Ovary (tissue), 9 donors: ENCODE measurements around the gene FGGY. TPM values are rescaled to one million over a fixed set of nuclear protein-coding genes. Genes with fewer than 3 reads are reported as not detected.

Experiments
- DNase-seq, 5 donors: peaks; one replicate each; pipeline ENCODE4 v3.0.0-alpha.2; 2019 to 2020
- H3K27ac ChIP-seq, 2 donors: fragments of 200-600 bp; one replicate each; pipeline versions ENCODE4 v1.5.1 to v1.8.0; 2019 to 2022
- H3K27me3 ChIP-seq: fragments of 200-600 bp; one replicate; pipeline ENCODE4 v1.8.0; 2022
- H3K36me3 ChIP-seq: fragments of 200-600 bp; sonication (generic); one replicate; pipeline ENCODE4 v1.5.1; 2019
- H3K4me1 ChIP-seq: one replicate; pipeline ENCODE4 v1.8.1; 2013; ENCODE audit warnings: mild to moderate bottlenecking, moderate library complexity; ENCODE audit not compliant: insufficient read depth
- H3K4me3 ChIP-seq: fragments of 200-600 bp; sonication (generic); one replicate; pipeline ENCODE4 v1.5.1; 2017
- H3K9me3 ChIP-seq, 2 donors: fragments of 200-600 bp in 1 of 2; sonication (generic) in 1 of 2; one replicate each; pipeline versions ENCODE4 v1.5.1 to v1.8.1; 2013 to 2019; ENCODE audit warnings: mild to moderate bottlenecking in 1 of 2, moderate library complexity in 1 of 2
- EP300 ChIP-seq: sonication (generic); formaldehyde crosslinking; IDR thresholded peaks from one replicate; pipeline ENCODE4 v1.6.1; 2017; ENCODE audit warnings: antibody characterized with exemption
- POLR2A ChIP-seq: fragments of 450-650 bp; IDR thresholded peaks from one replicate; pipeline ENCODE4 v1.6.1; 2017; ENCODE audit warnings: antibody characterized with exemption, mild to moderate bottlenecking, moderate library complexity
- WGBS, 3 donors: extraction: QIAGEN DNeasy Blood & Tissue Kit in 1 of 3; methylation state at CpG; one replicate each; pipeline versions ENCODE4 v1.1.5 to v1.1.7; 2013 to 2017; 5-methylcytosine and 5-hydroxymethylcytosine counted together
- intact Hi-C, 4 donors: fragments of 100-400 bp; cut with DNase I; formaldehyde crosslinking; loops; one replicate each; pipeline versions ENCODE4 v1.11.0 to v1.15.1; 2022 to 2023
- polyA plus RNA-seq, 2 donors: library from polyadenylated mRNA; stranded (reverse); fragments of 200-250 nt in 1 of 2; fragments of 350-450 nt in 1 of 2; fragmentation: Illumina TruSeq in 1 of 2; extraction: RNeasy Lipid Tissue Mini Kit (QIAGEN cat#74804) in 1 of 2; gene quantifications; one replicate each; pipeline ENCODE4 v1.2.3, GENCODE V29; 2013 to 2014
- total RNA-seq, 7 donors: library from RNA; depleted of rRNA in 2 of 7; stranded (reverse); fragments of >200 nt in 2 of 7; fragmentation: NEBNext Ultra II Directional in 3 of 7; extraction: Animal tissue kit (Norgen Biotek cat#: 25700) in 3 of 7; gene quantifications; one replicate each; pipeline versions ENCODE4 v1.1.0 to v1.2.4, GENCODE V29; 2016 to 2023
- TF ChIP-seq, protein P1 (sequence below), 3 donors: fragments of 450-650 bp in 2 of 3; fragments of 200-600 bp in 1 of 3; IDR thresholded peaks; one replicate each; pipeline versions ENCODE4 v1.5.1 to v1.8.0; 2016 to 2022; ENCODE audit warnings: antibody characterized with exemption in 3 of 3, mild to moderate bottlenecking in 1 of 3
- donor health status: DM: no; HTN: no; CAD: no; lungs with moderate emphysema.
- donor health status: DM: no; HTN: no; CAD: no.
- donor health status: Bipolar disorder and iron deficiency.
- donor health status: DM: yes; HTN: yes; CAD: no.
- donor health status: DM: no; HTN: no; CAD: no.
- donor health status: DM: yes; HTN: yes; CAD: no.

The FGGY gene
- total and polyA plus RNA-seq, 9 donors, result 7.9 to 62.0 (median 44.7) TPM

DNA sequence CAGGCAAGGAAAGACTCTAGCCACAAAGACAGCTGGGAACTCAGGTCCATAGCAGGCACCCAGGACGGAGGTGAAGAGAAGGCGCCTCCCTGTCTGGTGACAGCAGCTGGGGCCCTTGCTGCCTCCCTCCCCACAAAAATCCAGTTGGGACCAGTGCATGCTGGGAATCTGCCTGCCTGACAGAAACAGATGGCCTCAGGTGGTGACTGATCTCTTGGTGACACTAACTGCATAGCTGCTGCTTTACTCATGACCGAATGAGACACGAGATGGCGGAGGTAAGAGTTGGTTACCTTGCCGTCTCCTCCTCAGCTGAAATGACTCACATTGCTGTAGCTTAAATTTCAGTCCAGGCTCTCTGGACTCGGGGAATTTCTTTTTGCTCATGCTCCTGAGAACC, 130.3 kb downstream of the FGGY start:
- Histone ChIP-seq H3K4me1 (no peaks in the 10 kb centered on the region), H3K4me3 (no peak overlapping the region), H3K27me3 (no peaks in the 10 kb centered on the region), H3K36me3 (no peaks in the 10 kb centered on the region), H3K27ac (no peak overlapping the region), H3K9me3 (no peaks in the 10 kb centered on the region)
- intact Hi-C loops, result no loop called here
- no peak for DNase-seq
- TF ChIP-seq POLR2A (no peak), EP300 (no peak)
- TF ChIP-seq, protein P1, sequence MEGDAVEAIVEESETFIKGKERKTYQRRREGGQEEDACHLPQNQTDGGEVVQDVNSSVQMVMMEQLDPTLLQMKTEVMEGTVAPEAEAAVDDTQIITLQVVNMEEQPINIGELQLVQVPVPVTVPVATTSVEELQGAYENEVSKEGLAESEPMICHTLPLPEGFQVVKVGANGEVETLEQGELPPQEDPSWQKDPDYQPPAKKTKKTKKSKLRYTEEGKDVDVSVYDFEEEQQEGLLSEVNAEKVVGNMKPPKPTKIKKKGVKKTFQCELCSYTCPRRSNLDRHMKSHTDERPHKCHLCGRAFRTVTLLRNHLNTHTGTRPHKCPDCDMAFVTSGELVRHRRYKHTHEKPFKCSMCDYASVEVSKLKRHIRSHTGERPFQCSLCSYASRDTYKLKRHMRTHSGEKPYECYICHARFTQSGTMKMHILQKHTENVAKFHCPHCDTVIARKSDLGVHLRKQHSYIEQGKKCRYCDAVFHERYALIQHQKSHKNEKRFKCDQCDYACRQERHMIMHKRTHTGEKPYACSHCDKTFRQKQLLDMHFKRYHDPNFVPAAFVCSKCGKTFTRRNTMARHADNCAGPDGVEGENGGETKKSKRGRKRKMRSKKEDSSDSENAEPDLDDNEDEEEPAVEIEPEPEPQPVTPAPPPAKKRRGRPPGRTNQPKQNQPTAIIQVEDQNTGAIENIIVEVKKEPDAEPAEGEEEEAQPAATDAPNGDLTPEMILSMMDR (IDR thresholded peaks at IDR 0.05), result no peak
- WGBS, 3 donors, result 94 to 96% (median 94%) methylated on average over 7 of the region's 7 CpGs

DNA sequence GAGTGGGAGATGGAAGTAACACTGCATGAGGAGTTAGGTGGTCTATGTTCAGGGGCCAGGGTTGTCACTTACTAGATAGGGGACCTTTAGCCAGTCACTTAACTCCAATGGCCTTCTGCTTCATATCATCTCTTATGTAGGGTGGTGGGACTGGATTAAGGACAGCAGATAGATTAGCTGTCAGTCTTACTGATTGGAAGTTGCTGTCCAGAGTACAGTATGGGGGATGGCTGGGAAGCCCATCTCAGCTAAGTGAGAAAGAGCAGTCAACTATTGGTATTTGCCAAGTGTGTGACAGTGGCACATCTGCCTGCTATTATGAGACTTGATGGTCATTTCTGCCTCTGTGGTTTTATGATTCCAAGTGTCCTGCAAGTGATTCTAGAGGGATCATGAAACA, 130.9 kb downstream of the FGGY start:
- Histone ChIP-seq H3K27me3 (no peaks in the 10 kb centered on the region), H3K4me1 (no peaks in the 10 kb centered on the region), H3K36me3 (no peaks in the 10 kb centered on the region), H3K27ac (no peak overlapping the region), H3K9me3 (no peaks in the 10 kb centered on the region), H3K4me3 (no peak overlapping the region)
- DNase-seq, result no peak
- intact Hi-C loops, result no loop called here
- no peak for TF ChIP-seq EP300
- TF ChIP-seq, protein P1 (IDR thresholded peaks at IDR 0.05), result no peak
- no peak for TF ChIP-seq POLR2A

DNA sequence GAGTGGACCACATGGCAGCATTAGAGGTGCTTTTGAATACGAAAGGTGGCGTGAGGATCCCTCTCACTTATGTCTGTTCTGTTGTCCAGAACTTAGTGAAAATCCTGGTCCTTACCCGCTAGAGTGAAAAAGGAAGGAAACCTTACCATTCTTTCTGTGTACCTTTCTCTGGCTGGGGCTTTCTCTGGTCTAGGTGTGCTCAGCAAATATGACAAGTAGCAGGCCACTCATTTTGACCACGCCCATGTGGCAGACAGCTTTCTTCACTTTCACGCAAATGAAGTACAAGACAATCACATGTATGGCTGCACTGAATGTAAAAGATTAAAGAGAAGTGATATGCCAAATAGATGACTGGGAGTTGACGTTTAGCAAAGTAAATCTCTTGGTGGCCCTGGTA, 131.9 kb downstream of the FGGY start:
- WGBS, 3 donors, result 95 to 98% (median 96%) methylated on average over 6 of the region's 6 CpGs
- intact Hi-C loops, result no loop called here

DNA sequence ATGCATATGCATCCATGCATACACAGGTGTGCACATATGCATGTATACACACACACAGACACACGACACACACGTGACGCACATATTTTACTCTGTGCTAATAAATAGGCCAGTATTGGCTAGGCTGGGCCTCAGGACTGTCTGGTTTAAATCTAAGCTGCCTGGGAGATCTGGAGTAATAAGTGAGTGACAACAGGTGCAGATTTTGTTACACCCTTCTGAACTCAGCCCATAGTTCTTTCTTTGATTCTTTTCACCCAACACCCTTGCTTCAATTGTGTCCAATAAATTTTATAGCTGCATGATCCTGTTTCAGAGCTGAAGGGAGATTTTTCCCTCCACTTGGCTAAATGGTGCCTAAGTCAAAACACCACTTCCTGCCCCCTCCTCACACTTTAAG, 132.8 kb downstream of the FGGY start:
- Histone ChIP-seq H3K27ac (no peak overlapping the region), H3K4me3 (no peak overlapping the region), H3K9me3 (no peaks in the 10 kb centered on the region), H3K27me3 (no peaks in the 10 kb centered on the region), H3K4me1 (no peaks in the 10 kb centered on the region), H3K36me3 (no peaks in the 10 kb centered on the region)
- no peak for DNase-seq
- TF ChIP-seq EP300, result no peak
- TF ChIP-seq, protein P1 (IDR thresholded peaks at IDR 0.05), result no peak
- no peak for TF ChIP-seq POLR2A
- WGBS, 3 donors, result 94 to 99% (median 95%) methylated on average over 3 of the region's 3 CpGs
- intact Hi-C loops, result no loop called here

More for the DNA sequence above, 131.9 kb downstream of the FGGY start:
- Histone ChIP-seq H3K9me3 (no peaks in the 10 kb centered on the region), H3K36me3 (no peaks in the 10 kb centered on the region), H3K4me3 (no peak overlapping the region), H3K27me3 (no peaks in the 10 kb centered on the region), H3K4me1 (no peaks in the 10 kb centered on the region), H3K27ac (no peak overlapping the region)
- no peak for TF ChIP-seq POLR2A
- no peak for TF ChIP-seq EP300
- DNase-seq, result no peak

DNA sequence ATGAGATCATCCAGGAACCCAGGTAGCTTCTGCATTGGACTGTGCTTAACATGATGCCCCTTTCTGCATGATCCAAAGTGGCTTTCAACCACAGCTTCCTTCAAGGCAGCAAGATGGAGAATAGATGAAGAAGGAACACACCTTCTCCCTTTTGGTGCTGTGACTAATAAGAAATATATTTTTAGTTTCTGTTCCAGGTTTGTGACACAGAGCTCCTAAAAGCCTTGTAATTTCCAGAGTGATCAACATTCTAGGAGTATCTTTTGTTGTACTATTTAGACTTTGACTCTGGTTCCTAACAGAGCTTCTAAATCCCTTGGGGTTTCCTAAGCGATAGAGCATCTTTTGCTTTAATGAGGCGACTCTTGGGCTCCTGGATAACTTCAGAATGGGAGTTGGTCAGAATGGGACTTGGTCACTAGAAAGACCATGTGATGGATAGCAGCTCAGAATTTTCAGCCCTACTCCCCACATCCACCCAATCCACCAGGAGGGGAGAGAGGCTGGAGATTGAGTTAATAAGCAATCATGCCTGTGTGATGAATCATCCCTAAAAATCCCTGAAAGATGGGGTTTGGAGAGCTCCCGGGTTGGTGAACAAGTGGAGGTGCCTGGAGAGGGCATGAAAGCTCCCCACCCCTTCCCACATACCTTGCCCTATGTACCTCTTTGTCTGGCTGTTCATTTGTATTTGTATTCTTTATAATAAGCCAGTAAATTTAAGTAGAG, 134.8 kb downstream of the FGGY start:
- H3K36me3 ChIP-seq, result no peaks in the 10 kb centered on the region
- TF ChIP-seq EP300, result no peak
- TF ChIP-seq, protein P1 (IDR thresholded peaks at IDR 0.05), result no peak
- TF ChIP-seq POLR2A, result no peak
- WGBS, 3 donors, result 79 to 81% (median 80%) methylated on average over 3 of the region's 3 CpGs
- H3K4me3 ChIP-seq, result no peak overlapping the region
- H3K27me3 ChIP-seq, result no peaks in the 10 kb centered on the region
- DNase-seq, result no peak
- intact Hi-C loops, result no loop called here
- H3K9me3 ChIP-seq, result no peaks in the 10 kb centered on the region
- H3K27ac ChIP-seq, result no peak overlapping the region
- H3K4me1 ChIP-seq, result peaks cover 2% of the 10 kb centered on the region
